HL-60/S4 treated with retinoic acid at 250 ng/mL for 4 days and 3 days (cell line): ENCODE measurements around the gene RNF214.
"Not testable (repeated sequence)": the region's sequence is repeated elsewhere in the genome, so short reads cannot be mapped to it uniquely, and the experiment has no call there.

Source experiments
- in situ Hi-C: fragments of 300-500 bp; cut with MboI; formaldehyde crosslinking; loops from 2 replicates; pipeline ENCODE4 v1.7.0; 2022; ENCODE audit warnings: low sequenced_read_pairs

RNF214 gene

DNA sequence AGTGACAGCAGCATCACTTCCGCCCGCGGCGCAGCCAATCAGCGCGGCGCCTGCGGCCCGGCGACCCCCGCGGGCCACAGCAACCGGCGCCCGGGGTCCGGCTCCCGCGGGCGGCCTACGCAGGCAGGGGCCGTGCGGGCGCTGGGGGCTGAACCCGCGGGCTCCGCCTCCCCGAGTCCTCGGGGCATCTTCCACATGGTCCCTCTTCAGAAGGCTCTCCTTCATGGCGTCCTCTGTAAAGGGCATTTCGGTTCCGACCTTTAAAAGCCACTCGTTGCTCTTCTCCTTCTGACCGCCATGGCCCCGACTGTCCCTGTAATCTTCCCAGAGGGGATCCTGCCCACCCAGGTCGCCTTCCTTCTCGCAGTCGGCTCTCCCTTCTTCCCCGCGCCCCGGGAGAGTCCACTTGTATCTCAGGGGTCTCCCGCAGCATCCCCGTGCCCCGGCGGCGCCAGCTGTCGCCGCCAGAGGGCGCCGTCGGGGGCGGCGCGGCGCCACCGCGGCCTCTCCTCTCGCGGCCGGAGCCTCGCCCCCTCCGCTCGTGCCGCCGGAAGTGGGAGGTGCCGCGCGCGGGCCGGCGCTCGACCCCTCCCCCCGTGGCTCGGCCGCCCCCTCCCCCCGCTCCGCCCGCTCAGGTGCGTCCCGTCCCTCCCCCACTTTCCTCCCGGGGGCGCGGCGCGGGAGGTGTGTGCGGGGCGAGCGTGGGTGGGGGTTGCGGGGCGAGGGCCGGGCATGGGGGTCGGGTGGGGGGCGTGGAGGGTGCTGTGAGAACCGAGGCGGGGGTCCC lies at the start of gene RNF214:
Gene RNF214 (plus strand): TSS at position 580 of the 787 bp plus-strand sequence. CDS start 1,602 bp downstream, outside the sequence.
- in situ Hi-C loops, result no loop called here

DNA sequence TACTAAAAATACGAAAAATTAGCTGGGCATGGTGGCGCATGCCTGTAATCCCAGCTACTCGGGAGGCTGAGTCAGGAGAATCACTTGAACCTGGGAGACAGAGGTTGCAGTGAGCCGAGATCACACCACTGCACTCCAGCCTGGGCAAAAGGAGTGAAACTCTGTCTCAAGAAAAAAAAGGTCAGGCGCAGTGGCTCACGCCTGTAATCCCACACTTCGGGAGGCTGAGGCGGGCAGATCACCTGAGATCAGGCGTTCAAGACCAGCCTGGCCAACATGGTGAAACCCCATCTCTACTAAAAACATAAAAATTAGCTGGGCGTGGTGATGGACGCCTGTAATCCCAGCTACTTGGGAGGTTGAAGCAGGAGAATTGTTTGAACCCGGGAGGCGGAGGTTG lies 49.3 kb upstream of the RNF214 start:
- in situ Hi-C loops, result not testable (repeated sequence)

GRCh38 chr11:117183724-117184349 lies 48.6 kb upstream of the RNF214 start:
- in situ Hi-C loops, result no loop called here

DNA sequence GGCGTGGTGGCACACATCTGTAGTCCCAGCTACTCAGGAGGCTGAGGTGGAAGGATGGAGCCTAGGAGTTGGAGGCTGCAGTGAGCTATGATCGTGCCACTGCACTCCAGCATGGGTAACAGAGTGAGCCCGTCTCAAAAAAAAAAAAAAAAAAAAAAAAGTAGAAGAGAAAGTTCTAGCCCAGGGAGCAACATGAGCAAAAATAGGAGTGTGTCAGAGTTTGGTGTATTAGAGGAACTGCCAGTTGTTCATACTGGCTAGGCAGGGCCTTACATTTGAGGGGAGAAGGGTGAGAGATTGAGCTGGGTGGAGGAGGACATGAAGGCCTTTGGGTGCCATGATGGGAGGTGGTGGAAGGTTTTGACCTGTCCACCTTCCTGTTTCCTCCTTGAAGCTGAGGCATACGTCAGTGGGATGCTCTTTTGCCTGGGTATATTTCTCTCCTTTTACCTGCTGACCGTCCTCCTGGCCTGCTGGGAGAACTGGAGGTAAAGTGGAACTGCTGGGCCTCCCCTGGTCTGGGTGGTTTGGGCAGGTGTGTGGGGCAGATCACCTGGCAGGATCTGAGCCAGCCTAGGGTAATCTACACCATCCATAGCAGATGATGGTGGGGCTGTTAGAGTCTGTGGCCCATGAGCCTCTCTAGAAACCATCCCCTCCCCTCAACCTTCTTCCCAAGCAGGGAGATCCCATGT lies 46.6 kb upstream of the RNF214 start:
- in situ Hi-C loops, result no loop called here

- in situ Hi-C loops, result no loop called here
Observed at GRCh38 chr11:117186431-117186761, 46.1 kb upstream of the RNF214 start.

DNA sequence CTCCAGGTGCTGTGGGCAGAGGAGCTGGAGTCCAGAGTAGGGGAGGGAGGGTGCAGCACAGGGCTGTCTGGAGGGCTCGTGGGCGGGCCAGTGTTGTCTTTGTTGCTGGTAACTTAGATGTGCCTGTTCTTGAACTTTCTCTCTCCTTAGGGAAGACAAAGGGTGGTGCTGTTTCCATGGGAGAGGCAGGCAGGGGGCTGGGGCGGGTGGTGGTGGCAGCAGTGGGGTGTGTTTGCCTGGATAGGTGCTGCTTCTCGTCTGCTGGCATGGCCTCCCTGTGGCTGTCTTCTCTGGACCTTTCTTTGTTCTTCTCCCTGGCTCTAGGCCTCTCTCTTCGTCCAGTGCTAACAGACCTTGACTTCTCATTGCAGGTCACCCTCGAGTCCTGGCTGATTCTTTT lies 45.5 kb upstream of the RNF214 start:
- in situ Hi-C loops, result no loop called here

- in situ Hi-C loops, result no loop called here
Observed at GRCh38 chr11:117187428-117187798, 45.1 kb upstream of the RNF214 start.

GRCh38 chr11:117187799-117188481 lies 44.5 kb upstream of the RNF214 start:
- in situ Hi-C loops, result no loop called here

DNA sequence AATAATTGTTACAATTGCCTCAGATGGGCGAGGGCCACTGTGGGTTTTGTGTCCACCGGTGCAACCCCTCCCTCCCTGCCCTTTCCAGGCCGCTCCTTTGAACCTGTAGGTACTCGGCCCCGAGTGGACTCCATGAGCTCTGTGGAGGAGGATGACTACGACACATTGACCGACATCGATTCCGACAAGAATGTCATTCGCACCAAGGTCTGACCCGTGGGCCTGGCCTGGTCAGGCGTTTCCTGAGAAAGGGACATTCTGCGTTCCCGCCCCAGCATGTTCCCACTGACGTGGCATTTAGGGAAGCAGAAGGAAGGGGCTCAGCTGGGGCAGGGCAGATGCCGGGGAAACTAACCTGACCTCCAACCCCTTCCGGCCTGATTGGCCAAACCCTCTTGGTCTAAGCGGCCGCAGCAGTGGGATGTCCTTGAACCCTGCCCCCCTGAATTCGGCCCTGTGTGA lies 43.8 kb upstream of the RNF214 start:
- in situ Hi-C loops, result no loop called here

- in situ Hi-C loops, result no loop called here
Observed at GRCh38 chr11:117189191-117189940, 43.1 kb upstream of the RNF214 start.

- in situ Hi-C loops, result no loop called here
Observed at GRCh38 chr11:117189941-117190544, 42.4 kb upstream of the RNF214 start.

- in situ Hi-C loops, result no loop called here
Observed at GRCh38 chr11:117191680-117192400, 40.6 kb upstream of the RNF214 start.

- in situ Hi-C loops, result no loop called here
Observed at GRCh38 chr11:117192401-117192875, 40.0 kb upstream of the RNF214 start.

- in situ Hi-C loops, result no loop called here
Observed at GRCh38 chr11:117193130-117194020, 39.1 kb upstream of the RNF214 start.

DNA sequence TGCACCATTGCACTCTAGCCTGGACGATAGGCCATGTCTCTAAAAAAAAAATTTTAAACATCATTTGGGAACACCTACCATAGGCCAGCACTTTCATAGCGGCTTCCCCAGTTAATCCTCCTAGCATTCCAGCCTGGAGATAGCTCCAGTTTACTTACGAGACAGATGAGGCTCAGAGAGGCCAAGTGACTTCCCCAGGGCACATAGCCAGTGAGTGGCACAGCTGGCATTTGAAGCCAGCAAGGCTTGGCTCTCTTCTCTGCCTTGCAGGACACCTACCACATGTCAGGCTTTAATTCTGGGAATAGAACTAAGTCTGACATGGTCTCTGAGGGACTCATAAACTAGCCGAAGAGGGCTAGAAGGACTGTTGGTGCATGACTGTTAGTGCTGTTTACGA lies 38.2 kb upstream of the RNF214 start:
- in situ Hi-C loops, result no loop called here

DNA sequence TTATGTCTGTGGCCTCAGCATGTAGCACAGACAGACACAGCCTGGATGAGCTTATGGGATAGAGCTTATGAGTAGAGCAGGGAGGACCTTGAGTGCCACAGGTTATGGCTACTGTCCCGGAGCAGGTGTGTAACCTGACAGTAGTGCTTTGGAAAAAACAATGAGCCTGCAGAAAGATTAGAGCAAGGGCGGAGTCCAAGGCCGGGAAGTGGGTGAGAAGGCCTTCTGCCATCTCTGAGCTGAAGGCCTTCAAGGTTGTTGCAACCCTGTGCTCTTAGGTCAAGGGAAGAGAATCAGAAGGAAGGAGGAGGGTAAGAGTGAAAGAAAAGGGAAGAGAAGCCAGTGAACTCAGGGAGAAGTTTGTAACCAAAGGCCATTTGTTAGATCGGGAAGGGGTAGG lies 37.2 kb upstream of the RNF214 start:
- in situ Hi-C loops, result no loop called here

GRCh38 chr11:117195761-117196160 lies 36.7 kb upstream of the RNF214 start:
- in situ Hi-C loops, result no loop called here

DNA sequence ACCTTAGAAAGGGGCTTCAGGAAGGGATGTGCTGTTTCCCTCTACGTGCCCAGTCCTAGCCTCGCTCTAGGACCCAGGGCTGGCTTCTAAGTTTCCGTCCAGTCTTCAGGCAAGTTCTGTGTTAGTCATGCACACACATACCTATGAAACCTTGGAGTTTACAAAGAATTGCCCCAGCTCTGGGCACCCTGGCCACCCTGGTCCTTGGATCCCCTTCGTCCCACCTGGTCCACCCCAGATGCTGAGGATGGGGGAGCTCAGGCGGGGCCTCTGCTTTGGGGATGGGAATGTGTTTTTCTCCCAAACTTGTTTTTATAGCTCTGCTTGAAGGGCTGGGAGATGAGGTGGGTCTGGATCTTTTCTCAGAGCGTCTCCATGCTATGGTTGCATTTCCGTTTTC lies 35.5 kb upstream of the RNF214 start:
- in situ Hi-C loops, result no loop called here
